Fibroblast of the conjunctiva (primary cell): ENCODE measurements around the gene TBX1.

ENCODE experiments used
- DNase-seq: peaks from one replicate; pipeline ENCODE4 v3.0.0-alpha.2; 2010; ENCODE audit warnings: low read depth

Gene TBX1

DNA sequence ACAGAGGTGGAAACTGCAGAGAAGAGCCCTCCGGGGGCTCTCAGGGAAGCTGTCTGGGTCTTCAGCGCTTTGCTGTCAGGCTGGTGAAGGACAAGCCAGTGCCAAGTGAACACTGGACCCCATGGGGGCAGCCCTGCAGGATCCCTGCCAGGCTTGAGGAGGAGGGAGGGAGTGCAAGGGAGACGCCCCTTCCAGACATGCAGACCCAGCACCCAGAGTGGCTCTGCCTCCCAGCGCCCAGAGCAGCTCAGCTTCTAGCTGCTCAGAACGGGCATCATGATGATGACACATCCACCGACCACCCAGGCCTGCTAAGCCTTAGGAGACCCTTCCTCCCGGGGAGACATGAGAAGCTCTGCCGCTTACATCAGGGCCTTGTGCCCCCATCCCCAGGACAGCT is 39.7 kb downstream of the TBX1 start:
- DNase-seq: no peak

DNA sequence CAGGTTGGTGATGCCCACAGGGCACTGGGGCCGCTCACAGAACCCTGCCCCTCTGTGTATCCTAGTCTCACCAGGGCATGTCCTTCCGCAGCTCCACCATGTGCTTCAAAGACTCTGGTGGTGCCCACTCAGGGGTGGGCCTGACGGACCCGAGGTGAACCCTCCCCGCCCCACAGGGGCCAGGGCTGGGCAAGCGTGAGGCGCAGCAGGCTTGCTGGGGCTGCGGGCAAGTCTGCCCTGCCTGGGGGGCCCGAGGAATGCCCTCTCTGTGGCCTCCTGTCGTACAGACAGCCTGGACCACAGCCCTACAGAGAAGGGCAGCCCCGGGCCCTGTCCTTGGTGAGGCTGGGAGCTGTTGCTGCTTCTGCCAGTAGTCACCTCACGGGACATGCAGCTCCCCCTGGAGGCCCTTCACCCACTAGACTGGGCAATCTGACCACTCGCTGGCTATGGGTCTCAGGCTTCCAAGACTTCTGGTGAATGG is 40.2 kb downstream of the TBX1 start:
- no peak for DNase-seq

DNA sequence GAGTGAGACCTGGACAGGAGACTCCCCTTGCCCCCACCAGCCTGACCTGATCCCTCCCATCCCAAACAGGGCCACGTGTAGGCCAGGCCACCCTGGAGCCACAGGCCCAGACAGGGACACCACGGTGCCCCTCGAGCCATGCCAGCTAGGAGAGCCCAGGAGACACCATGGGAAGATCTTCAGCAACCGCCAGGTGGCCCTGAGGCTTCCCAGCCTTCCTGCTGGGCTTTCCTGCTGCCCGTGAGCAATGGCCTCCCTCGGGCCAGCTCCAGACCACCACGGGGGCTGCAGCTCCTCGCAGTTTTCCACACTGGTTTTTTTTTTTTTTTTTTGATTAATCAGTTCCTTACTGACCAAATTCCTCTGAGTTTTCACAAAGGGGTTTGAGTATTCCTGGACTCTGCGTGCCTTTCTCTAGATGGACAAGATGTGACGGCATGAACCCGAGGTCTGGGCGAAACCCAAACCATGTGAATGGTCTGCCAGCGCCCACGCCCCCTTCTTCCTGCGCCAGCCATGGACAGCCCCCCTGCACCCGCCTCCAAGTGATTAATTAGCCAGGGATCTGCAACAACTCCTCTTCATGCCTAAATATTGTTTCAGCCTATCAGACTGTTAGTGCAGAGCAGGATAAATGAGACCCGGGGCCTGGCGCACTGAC is 40.9 kb downstream of the TBX1 start:
- no peak for DNase-seq

DNA sequence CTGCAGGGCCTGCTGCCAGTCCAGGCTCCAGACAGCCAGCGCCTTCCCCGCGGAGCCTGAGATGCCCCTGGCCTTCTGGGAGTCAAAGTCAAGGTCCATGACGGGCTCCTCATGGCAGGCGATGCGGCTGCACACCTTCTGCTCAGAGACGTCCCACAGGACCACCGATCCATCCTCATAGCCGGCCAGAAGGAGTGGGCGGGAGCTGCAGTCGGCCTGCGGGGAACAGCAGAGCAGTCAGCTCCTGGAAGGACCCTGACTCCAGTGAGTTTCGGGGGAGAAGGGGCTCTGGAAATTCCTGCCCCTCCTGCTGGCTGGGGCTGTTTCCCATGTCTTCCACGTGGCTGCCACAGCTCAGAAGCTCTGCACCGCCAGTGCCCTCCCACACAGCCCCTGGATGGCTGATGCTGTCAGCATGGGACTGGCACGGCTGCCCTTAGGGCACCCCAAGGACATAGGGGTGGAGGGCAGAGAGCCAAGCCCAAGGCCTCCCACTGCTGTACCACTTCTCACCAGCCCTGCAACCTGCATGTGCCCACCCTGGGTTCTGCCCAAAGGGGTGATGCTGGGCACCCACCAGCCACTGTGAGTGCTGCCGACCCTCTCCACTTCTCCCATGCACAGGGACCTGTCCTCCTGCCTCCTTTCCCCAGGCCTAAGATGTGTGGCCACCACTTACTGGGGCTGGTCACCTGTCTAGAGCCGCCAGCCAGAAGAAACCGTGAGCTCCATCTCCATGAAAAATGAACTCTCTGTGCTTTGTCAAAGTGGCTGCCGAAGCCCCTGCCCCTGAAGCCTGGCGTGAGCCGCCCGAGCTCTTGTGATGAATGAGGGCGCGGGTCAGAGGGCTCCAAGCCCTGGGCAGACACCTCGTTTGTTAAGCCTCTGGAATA is 41.7 kb downstream of the TBX1 start:
- no peak for DNase-seq

DNA sequence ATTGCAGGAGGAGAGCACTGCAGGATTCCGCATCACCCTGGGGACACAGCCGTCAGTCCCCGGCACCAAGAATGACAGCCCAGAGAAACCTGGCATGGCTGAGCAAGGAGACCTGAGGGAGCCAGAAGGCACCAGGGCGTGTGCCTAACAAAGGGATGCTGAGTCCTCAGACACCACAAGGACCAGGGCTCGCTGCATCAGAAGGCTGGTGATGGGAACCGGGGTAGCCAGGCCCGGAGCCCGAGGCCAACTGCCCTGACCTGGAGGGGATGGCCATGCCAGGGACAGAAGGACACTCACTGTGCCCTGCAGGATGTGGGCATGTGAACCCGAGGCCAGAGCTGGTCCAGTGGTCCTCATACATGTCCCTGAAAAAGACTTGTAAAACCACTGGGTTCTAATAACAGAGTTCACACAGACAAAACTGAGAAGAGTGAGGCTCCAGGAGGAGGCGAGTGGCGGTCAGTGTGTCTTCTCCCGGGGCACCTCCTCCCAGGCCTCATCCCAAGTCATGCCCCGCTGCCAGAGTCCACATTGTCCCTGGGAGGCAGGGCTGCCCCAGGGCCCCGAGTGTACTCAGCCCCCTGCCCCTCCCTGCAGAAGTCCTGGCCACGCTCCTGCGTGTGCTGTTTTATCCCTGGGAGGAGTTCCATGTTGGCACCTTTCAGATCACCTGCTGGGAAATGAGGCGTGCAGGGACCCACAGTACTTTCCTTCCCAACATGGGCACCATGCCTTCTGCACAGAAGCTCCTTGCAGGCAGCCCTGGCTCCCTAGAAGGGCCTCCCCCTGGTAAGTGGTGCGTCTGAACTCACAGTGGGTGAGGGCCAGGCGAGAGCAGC is 42.5 kb downstream of the TBX1 start:
- DNase-seq: no peak

DNA sequence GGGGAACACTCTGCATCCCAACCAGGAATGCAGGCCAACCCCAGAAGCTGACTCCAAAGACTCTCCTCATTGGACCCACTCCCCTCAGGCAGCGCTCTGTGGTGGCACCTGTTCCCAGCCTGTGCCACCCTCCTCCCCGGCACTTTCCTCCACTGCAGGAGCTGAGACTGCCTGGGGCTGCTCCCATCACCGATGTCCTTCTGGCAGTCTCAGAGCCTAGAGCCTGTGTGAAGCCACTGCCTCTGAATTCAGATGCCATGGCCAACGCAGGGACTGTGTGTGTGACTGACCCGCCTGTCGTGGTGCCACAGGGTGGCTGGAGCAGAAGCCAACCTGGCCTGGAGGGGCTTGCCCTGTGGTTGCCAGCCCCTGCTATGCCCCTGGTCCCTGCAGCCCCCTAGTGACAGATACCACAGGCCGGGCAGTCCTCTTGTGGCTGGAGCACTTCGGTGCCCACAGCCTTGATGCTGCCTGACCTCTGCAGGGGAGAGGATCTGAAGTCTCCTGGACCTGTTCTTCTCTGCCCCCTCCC is 43.2 kb downstream of the TBX1 start:
- no peak for DNase-seq

DNA sequence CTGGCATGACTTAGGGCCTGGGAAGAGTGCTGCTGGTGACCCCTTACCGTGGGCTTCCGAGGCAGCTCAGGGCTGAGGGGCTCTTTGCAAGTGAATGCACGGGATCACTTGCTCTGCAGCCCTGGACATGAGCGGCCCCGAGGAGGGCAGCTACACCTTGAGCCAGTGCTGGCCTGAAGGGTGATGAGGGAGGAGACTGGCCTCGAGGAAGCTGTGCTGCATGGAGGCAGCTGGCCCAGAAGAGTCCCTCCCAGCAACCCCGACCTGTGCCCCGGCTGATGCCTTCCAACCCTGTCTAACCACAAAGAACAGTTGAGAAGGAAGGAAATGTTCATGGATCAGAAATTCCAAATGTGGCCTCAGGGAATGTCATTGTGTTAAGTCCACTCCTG is 45.2 kb downstream of the TBX1 start:
- DNase-seq: no peak

DNA sequence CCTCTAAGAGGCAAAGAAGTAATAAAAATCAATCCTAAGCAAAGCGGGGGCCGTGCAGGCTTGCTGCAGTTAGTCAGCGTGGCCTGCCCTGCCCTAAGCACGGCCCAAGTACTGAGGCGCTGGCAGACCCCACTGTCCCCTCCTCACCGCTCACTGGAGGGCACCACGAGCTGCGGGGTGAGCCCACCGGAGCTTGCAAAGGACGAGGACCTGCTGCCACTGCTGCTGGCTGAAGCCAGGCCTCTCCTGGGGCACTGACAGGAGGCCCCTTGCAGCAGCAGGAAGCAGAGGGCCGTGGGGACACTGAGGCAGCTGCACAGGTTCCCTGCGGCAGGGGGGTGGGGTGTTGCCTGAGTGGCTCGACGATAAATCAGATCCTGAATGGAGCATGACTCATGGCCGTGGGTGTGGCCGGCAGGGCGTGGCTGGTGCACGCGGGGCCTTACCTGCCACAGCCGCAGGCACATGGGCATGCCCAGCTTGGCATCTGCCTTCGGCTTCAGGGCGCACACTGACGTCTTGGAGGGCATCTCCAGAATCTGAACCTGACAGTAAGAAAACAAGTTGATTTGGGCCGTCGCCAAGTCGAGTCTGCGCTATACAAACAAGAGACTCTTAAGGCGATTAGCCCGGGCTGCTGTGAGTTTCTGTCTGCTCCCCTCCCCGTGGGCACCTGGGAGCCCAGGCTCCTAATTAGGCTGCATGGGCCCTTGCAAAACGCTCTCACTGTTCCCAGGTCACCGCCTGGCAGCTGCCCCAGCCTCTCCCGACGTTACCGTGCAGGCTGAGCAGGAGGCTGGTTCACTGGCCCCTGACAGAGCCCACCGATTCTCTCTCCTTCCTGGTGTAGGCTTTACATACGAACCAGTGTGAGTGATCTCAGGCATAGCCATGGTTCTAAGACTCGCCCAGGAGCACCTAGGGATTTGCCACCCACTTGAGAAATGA is 45.9 kb downstream of the TBX1 start:
- DNase-seq: no peak

DNA sequence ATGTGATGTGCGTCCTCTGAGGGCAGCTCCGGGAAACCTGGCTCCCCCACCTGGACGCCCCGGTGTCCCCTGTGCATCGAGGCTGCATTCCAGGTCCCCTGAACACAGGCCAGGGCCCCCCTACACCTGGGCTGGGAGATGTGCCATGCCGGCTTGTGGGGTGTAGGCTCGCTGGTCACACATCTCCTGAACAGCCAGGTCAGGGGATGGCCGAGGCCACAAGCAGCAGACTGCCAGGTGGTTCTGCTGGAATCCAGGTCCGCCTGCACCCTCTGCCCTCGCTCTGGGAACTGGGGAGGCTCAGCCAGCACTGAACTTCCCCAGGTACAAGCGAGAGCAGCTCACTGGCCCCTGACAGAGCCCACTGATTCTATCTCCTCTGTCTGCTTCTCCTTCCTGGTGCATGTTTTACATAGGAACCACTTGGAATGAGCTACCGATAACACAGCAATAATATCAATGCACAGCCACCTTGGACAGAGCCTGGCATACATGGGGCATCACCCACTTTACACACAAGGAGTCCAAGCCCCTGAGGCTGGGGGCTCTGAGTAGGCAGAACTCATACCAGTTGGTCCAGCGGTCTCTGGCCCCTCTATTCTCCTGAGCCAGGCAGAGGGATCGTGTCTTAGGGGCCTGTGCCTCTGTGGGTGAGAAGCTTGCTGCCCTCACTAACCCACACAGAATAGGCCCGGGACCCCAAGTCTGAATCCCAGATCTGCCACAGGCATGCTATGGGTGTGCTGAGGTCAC is 46.8 kb downstream of the TBX1 start:
- no peak for DNase-seq

DNA sequence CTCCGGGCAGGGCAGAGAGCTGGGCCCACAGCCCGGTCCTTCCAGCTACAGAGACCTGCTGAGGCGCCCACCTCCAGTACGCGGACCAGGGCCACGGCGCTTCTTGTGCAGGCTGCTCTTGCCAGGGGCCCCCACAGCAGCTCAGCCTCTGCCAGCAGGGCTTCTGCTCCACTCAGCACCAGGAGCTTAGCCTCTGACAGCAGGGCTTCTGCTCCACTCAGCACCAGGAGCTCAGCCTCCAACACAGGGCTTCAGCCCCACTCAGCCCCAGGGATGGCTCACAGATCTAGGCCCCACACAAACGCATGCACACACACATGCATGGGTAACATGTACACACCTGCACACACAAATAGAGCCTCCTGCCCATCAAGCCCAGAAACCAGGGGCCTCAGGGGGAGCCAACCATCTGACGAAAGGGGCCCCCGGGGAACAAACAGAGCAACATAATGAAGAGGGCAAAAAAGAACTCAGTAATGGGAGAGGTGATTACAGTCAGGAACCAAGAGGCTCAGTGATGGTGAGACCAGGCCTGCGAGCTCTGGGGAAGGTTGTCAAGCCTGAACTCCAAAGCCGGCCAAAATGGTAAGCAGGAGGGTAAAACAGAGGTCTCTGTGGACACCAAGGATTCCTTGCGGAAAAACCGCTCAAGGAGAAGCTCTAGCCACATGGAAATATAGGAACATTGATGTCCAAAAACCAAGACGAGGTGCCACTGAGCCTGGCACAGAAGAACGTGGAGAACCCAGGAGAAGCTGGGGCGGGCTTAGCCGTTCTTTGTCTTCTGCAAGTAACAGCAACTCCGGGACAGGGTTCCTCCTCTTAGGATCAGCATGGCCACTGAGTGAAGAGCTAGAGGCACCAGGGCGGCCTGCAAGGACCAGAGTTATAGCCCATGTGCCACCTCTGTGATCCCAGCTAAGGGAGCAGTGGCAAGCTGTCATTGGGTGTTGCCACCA is 47.6 kb downstream of the TBX1 start:
- DNase-seq: no peak

DNA sequence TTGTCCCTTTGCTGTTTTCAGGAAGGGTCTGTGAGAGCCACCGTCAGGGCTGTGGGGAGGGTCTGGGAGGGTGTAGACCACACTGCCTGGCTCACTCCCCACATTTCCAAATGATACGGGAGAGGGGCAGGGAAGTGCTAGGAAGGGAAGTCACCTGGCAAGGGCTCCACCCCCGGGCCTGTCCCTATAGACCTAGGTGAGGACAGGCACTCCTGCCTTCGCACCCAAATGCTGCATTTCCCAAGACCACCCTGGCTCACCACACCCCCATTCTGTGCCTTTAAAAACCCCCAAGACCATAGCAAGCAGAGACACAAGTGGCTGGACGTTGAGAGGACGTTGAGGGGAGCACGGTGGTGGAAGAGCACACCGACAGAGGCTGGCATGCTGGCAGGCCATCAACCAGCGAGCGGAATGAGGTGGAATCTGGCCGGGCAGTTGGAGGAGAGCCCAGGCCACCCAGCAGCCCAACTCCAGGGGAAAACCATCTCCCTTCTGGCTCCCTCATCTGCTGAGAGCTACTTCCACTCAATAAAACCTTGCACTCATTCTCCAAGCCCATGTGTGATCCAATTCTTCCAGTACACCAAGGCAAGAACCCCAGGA is 48.4 kb downstream of the TBX1 start:
- no peak for DNase-seq

DNA sequence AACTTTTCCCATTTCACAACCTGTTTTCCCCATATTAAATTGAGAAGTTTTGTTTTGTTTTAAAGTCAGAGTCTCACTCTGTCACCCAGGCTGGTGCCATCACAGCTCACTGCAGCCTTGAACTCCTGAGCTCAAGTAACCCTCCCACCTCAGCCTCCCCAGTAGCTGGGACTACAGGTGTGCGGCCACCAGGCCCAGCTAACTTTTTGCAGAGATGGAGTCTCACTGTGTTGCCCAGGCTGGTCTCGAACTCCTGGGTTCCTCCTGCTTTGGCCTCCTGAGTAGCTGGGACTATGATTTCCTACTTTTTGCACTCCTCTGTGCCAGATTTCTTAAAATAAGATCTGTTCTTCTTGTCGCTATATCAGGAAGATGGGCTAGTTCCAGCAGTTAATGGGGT is 49.2 kb downstream of the TBX1 start:
- DNase-seq: no peak

DNA sequence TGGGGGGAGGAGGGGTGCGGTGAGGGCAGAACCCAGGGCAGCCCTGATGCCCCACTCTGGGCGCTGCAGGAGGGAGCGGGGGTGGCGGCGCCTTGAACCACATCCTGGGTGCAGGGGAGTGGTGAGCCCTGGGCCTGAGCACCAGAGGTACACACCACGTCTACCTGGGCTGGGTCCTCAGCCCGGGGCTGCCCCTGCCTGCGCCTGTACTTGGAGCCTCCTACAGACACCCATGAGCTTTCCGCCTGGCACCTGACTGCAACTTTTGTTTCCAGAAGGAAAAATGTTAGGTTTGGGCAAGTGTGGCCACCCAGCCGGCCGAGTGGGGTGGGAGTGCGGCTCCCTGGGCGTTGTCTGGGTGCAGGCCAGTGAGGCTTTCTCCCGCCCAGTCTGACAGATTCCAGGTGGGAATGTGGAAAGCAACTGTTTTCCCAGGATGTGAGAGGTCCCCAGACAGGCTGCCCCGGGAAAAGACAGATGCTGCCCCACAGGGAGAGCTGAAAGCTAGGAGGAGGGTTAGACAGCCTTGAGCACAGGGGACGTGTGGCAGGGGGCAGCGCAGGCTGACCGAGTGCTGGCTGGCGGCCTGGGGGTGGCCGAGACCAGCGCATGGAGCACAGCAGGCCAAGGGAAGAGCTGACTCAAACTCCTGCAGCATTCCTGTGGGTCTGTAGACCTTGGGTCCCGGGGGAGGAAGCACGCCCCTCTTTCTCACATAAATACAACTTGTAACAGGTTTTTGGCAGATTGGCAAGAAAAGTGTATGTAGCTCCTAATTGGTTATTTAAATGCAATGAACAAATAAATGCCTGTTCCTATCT is 50.0 kb downstream of the TBX1 start:
- peak; percentile 20 for DNase-seq

DNA sequence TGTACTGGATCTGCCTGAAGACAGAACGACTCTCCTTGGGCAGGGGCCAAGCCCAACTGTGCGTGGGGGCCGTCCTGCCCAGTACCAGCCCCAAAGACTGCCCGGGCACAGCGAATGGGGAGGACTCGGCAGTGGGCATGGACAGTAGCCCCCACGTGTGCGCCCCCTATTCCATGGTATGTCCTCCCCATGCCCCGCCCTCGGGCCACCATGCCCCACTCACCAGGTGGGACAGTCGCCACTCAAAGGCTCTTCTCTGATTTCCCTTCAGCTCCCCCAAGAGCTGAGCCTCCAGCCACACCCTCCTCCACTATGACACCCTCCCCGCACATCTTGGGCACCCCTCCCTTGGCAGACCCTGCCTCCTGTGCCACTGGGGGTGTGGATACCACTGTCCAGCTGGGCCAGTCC is 50.6 kb downstream of the TBX1 start:
- DNase-seq: no peak

DNA sequence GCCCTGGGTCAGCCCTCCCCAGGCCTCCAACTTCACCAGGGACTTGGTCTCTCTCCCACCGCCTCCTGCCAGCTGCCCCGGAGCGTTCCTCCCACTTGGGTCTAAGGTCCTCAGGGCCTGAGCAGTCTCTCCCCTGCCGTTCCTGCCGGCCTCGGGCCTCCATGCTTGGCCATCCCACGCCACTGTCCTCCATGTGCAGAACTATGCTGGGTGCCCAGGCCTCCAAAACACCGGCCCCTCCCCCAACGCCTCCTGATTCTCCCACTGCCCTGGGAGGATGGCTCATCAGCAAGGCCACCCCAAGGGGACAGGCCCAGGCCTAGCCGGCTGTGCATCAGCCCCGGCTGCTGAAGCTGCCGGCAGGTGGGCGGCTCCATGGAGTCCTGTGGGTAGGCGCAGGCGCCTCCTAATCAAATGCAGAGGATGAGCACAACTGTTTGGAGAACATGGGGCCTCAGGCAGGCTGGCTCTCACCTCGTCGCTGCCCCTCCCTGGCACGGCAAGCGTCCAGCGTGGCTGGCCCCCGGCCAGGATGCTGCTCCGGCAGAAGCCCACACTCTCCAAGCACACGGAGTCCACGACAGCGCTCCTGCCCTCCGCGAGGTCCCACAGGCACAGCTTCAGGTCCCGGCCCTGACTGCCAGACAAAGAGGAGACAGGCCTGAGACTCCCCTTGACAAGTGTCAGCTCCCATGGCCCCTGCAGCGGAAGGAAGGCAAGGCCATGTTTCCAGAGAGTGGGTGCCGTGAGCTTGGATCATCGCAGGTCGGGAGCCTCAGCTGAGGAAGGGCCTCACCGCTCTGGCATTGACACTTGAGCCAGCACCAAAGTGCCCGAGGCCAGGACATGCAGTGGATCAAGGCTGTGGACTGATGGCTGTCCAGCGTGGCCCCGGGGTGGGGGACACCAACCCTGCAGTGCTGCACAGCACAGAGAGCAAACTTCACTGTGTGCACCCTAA is 51.5 kb downstream of the TBX1 start:
- no peak for DNase-seq

DNA sequence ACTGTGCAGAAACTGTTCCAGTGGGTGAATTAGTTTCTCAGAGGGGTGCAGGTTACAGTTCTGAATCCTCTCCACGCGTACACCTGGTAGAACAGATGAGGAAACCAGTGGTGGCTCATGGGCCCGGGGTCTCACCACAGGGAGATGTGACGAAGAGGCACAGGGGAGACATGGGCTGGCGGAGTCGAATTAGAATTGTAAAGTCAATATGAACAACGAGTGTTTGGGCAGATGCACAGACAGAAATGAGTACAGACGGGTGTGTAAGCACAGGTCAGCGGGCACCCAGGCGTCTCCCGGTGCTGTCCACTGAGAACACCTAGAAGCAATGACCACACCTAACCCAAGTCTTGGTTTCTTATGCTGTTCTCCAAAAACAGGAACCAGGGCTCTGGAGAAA is 52.3 kb downstream of the TBX1 start:
- no peak for DNase-seq

DNA sequence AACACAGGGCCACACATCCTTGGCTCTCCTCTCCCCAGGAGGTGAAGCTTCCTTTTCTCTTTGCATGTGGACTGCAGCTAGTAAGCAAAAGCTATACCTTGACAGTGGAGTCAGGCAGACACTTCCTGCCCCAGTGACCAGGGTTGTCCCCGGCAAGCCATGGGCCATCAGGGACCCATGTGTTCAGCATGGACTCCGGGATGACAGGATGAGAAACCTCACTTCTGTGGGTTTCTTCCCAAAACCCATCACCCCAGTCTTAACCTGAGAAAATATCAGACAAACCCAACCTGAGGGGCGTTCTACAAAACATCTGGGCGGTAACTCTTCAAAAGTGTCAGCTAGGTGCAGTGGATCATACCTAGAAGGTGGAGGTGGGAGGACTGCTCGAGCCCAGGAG is 53.9 kb downstream of the TBX1 start:
- no peak for DNase-seq
